Breast epithelium (tissue), 3 donors: ENCODE data around the gene PRKX.
"Not testable (repeated sequence)": the region's sequence is repeated elsewhere in the genome, so short reads cannot be mapped to it uniquely, and the experiment has no call there.

Experiments used
- POLR2A ChIP-seq: fragments of 450-650 bp; IDR thresholded peaks from one replicate; pipeline ENCODE4 v1.6.1; 2016; ENCODE audit warnings: antibody characterized with exemption, mild to moderate bottlenecking, moderate library complexity
- TF ChIP-seq, protein P1 (sequence below), 3 donors: fragments of 450-650 bp; IDR thresholded peaks; one replicate each; pipeline ENCODE4 v1.5.1; 2016 to 2017; ENCODE audit warnings: antibody characterized with exemption in 3 of 3, mild to moderate bottlenecking in 3 of 3, moderate library complexity in 3 of 3

DNA sequence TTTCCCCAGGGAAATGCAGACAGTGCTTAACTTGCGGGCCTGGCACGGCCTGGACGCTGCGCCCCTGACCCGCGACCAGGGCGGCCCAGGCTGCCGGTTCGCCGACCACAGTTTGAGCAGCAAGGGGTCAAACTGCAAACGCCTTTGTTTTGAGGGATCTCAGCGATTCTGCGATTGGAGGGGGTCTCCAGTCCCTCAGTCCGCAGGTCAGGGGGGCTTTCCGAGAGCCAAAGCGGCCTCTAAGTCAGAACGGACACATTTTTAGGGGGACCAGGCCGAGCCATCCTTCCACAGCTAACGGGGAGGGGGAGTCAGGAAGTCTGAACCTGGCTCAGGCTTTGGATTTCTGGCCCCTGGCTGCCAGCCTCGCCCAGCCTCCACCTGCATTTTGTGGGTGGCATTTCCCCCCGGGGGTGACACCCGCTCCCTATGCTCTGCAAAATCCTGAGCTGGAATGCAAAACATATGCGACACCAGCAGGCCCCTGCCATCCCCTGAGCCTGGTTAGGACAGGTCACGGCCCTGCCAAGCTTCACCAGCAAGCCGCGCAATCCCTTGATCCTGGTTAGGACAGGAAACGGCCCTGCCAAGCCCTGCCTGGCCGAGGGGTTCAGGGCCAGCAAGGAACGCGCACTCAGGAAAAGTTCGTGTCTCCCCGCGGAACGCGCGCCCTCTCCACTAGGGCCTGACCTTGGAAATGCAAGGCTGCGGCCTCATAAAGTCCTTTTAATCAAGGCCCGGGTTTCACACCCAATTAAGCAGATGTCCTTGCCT, 1.4 kb upstream of the PRKX start:
- TF ChIP-seq, protein P1, sequence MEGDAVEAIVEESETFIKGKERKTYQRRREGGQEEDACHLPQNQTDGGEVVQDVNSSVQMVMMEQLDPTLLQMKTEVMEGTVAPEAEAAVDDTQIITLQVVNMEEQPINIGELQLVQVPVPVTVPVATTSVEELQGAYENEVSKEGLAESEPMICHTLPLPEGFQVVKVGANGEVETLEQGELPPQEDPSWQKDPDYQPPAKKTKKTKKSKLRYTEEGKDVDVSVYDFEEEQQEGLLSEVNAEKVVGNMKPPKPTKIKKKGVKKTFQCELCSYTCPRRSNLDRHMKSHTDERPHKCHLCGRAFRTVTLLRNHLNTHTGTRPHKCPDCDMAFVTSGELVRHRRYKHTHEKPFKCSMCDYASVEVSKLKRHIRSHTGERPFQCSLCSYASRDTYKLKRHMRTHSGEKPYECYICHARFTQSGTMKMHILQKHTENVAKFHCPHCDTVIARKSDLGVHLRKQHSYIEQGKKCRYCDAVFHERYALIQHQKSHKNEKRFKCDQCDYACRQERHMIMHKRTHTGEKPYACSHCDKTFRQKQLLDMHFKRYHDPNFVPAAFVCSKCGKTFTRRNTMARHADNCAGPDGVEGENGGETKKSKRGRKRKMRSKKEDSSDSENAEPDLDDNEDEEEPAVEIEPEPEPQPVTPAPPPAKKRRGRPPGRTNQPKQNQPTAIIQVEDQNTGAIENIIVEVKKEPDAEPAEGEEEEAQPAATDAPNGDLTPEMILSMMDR (IDR thresholded peaks at IDR 0.05) = not testable (repeated sequence)
- TF ChIP-seq POLR2A = not testable (repeated sequence)
